Right renal pelvis (tissue), 4 donors: ENCODE results near the gene CTCF. TPM values are rescaled to one million over a fixed set of nuclear protein-coding genes. Genes with fewer than 3 reads are reported as not detected.

ENCODE experiments used
- DNase-seq, 4 donors: peaks; one replicate each; pipeline ENCODE4 v3.0.0-alpha.2; 2013; ENCODE audit warnings: low read depth in 4 of 4, low spot score in 3 of 4, missing footprints in 1 of 4
- polyA plus RNA-seq, 4 donors: library from polyadenylated mRNA; unstranded; fragments of 120-200 nt; gene quantifications; one replicate each; pipeline ENCODE4 v1.2.1, GENCODE V29; 2013; ENCODE audit not compliant: insufficient read length in 4 of 4

The CTCF gene
- polyA plus RNA-seq, 4 donors: 77.8 to 89.6 (median 86.4) TPM

DNA sequence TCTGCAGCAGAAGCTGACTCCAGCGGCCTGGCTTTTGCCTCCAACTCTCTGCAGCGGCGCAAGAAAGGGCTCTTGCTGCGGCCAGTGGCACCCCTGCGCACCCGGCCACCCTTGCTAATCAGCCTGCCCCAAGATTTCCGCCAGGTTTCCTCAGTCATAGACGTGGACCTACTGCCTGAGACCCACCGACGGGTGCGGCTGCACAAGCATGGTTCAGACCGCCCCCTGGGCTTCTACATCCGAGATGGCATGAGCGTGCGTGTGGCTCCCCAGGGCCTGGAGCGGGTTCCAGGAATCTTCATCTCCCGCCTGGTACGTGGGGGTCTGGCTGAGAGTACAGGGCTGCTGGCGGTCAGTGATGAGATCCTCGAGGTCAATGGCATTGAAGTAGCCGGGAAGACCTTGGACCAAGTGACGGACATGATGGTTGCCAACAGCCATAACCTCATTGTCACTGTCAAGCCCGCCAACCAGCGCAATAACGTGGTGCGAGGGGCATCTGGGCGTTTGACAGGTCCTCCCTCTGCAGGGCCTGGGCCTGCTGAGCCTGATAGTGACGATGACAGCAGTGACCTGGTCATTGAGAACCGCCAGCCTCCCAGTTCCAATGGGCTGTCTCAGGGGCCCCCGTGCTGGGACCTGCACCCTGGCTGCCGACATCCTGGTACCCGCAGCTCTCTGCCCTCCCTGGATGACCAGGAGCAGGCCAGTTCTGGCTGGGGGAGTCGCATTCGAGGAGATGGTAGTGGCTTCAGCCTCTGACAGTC, 99.7 kb downstream of the CTCF start:
- no peak for DNase-seq

DNA sequence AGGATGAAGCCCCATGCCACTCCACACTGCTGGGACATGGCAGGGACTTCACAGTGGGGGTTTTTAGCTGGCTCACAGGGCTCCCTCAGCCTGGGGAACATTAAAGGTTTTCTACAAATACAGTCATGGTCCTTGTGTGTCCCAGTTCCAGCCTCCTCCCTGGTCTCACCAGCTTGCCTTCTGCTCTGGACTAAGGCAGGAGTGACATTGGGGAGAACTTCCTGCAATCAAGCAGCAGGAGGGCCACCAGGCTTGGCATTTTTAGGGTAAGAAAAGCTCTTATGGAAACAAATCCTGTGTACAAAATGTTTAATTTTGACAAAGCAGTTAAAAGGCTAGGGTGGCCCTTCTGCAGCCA, 100.3 kb downstream of the CTCF start:
- no peak for DNase-seq

DNA sequence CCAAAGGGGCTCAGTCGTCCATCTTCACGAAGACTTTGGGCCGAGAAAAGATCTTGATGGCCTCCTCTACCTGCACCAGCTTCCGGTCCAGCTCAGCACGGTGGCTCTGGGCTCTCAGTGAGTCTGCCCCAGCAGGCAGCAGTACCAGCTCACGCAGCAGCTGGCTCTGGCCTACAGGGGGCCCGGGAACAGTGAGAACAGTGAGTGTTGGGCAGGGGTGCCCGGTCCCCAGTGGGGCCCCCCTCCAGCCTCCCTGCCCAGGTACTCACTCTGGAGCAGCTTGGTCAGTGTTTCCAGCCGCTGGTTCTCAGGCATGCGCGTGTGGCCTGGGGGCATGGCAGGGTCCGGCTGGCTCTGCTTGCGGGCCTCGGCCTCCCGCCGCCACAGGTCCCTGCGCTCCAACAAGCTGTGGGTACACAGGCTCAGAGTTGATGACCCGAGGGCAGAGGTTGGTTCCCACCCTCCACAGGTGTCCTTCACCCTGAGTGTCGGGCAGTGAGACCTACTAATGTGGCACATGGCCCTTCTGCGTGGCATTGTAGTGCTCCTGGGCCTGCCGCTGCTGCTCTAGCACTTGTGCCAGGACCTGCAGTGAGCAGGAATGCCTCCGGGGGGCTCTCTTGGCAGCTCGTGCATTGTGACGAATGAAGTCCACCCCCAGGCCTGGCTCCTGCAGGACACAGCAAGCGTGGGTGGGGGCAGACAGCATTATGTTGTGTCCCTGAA, 101.0 kb downstream of the CTCF start:
- no peak for DNase-seq

DNA sequence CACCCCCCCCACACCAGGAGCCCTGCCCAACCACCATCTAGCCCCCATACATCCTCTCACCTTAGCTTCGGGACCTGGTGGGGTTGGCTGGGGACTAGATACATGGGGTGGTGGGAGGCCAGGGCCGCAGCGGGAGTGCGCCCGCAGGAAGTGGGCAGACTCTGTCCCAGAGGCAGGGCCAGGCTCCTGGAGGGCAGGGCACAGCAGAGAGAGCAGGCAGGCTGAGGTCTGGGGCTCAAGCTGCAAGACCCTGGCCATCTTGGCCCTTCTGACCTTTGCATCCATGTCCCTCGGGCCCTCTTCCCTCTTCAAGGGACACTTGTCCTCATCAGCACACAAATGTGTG, 101.5 kb downstream of the CTCF start:
- no peak for DNase-seq

DNA sequence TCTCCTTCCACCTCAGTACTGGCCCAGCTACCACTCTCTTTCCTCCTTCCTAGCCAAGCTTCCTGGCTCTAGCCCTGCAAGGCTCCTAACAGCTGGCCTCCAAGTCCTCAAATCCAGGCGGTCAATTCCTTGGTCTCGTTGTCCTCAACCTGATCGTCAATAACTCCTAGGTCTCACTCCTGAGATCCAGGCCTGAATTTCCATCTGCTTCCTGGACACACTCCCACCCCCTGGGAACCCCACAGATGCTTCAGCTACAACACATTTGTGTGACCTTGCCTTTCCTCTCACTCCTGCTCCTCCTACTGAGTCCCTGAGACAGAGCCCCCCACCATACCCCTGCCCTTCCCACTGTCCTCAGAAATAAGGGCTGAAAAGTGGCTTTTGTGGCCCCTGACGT, 101.9 kb downstream of the CTCF start:
- DNase-seq: no peak

DNA sequence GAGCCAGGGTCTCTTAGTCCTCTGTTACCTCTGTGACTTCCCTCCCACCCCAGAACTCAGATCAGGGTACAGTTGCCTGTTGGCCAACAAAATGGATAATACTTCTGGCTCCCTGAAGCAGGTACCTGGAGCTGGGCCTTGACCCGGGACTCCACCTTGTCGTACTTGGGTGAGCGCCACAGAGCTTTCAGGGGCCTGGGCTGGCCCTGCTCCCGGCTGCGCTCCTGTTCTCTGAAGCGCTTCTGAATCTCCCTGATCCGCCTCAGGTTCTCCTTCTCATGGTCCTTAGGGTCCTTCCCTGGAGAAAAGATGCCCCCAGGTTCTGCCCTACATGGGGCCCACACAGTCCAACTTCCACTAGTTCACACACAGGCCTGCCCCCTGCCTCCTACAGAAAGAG, 102.5 kb downstream of the CTCF start:
- no peak for DNase-seq

DNA sequence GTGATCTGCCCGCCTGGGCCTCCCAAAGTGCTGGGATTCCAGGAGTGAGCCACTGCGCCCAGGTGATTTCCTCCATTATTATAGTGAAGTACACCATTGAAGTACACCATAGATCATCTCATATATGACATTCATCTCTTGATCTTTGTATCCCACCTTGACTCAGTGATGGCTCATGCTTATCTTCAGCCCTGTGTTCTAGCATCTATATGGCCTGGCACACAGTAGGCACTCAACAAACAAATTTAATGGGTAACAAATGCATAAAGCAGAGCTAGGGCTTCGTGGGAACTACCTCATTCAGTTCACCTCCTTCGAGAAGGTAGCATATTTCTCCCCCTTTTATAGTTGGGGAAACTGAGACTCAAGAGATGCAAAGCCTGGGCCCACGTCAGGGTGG, 103.3 kb downstream of the CTCF start:
- DNase-seq: no peak

DNA sequence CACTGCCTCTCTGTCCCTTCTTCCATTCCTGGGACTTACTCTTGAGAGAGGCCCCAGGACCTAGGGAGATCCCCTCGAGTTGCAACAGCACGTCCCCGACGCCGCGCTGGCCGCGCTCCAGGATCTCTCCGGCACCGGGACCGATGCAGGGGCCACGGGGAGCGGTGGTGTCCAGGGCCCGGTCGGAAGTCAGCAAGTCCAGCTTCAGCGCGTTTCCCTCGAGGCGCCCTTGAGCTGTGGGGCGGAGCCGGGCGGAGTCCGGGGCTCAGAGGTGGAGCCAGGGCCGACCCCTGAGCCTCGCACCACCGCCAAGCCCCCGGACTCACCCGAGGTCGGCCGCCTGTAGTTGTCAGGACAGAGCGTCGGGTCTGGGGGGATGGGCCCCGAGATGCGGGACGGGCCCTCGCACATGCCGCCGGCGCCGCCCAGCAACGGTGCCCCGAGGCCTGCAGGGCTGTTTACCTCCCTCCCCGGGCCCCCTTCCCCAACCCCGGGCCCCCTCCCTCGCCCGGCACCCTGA, 103.8 kb downstream of the CTCF start:
- DNase-seq: no peak

DNA sequence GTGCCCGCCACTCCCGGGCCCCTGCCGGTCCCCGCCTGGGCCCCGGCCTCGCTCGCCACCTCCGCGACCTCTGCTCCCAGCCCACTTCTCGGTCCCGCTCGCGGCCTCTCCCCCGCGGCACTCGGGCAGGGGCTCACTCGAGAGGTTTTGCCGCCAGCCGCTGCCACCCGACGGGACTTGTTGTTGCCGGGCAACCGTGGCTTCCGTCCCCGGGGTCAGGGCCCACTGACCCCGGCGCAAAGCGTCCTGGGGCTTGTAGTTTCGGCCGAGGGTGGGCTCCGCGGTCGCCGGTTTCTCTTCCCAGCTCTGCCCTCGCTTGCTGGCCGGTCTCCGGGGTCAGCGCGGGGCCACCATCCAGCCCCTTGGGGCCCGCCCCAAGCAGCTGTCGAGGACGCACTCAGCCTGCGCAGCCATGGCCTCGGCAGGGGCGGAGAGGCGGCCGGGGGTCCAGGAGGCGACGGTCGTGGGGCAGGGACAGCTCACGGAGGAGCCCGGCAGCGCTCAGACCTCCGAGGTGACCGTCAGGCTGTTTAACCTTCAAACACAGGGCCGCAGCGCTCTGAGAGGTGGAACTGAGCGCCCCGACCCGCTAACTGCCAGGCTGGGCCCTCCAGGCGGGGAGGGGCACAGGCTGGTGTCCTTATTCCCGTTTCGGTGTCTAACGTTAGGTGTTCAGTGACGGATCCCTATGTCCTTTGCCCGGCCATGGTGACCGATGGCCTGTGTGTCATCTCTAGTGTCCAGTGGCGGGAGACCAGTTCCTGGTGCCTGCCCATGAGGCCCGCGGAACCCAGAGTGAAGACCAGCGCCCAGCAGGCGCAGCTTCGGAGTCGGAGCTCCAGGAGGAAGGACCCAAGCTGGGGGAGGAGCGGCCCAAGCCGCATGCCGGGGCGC, 104.5 kb downstream of the CTCF start, which contains the start of the genes C16orf86 and ENKD1:
Gene C16orf86 (plus strand): TSS at position 256 of the 894 bp plus-strand sequence. CDS start 157 bp downstream, at position 413.
Gene ENKD1 (minus strand): TSS at position 192 of the 894 bp plus-strand sequence. CDS start 308 bp downstream, outside the sequence.
- DNase-seq: peak; percentile 61 to 74 (median 66)

DNA sequence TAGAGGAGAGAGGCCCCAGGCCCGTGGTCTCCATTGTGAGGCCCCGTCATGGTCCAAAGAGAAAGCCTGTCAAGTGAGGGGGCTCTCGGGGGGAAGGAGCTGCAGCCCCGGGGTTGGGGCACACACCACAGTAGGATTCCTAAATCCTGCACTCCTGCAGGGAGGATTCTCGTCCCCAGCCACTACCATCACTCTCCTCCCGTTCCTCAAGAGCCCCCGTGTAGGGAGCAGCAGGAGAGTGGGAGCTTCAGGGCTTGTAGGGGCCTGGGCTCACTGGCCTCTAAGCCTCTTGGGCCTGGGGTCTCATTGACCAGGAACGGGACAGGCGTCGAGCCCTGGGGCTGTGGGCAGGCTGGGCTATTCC, 105.1 kb downstream of the CTCF start:
- no peak for DNase-seq

DNA sequence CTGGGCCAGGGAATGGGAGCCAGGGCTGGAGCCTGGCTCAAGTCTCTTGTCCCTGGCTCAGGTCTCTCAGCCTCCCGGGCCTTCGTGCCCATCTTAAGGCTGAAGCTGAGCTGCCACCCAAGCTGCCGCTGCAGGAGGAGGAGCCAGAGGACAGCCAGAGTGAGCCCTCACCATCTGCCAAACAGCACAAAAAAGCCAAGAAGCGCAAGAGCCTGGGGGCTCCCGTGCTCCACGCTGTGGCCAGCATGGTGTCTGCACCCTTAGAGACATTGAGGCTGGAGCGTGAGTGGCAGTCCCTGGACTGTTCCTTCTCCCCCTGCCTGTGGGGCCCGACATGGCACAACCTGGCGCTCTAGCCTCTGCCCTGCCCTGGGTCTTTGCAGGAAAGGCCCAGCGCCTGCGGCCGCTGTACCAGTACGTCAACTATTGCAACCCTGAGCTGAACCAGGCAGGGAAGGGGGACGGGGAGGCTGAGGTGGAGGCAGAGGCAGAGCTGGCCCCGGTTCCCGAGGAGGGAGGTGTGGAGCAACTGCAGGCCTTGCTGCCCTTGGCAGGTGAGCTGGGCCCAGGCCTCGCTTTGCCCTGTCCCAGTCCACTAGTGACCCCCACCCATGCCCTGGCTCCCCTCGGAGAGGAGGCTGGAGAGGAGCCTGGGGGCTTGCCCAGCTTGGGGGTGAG, 105.6 kb downstream of the CTCF start:
- DNase-seq: peak in 3 of 4 donors; percentile 69 to 80 (median 70)

DNA sequence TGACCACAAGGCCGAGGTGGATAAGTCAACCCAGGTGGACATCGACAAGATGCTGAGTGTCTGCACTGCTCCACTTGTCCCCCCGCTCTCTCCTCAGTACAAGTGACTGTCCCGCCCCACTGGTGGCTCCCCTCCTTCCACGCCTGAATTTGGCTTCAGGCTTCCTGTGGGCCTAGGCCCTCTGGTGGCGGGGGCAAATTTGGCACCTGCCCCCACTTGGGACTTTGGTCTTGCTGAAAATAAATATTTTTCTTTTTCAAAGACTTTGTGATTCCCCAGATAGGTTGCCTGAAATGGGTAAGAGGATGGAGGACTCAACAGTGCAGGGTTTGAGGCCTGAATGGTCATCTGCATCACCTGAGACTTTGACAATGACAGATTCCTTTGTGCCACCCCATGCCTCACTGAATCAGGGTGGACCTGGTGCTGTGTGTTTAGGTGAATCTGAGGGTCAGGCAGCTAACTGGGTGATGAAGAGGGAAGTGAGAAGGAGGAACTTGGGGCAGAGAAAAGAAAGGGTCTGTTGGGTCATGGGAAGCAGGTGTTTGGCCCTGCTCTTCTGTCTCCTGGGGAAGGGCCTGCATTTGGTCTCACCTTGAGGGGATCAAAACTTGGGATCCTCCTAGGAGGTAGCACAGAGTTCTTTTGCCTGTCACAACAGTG, 106.3 kb downstream of the CTCF start:
- no peak for DNase-seq

DNA sequence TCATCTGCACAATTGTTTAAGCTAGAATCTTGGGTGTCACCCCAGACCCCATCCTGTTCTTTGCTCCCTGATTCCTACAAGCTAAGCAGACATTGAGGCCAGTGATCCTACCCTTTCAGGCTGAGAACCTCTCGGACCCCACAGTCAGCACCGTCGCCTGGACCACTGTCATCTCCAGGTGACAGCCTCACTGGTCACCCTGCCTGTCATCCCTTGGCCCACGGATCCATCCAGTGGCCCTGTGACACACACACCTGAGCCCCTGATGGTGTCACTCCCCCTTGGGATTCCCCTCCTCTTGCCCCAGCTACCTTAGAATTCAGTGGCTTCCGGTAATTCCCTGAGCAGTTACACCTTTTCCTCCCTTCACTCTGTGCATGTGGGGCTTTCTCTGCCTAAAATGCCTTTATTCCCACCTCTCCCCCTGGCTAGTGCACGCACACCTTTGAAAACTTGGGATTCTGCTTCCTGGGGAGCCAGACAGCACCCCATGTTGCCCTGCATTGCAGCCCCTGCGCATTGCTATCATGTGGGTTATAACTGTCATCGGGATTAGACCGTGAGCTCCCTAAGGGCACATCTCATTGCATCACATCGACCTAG, 107.3 kb downstream of the CTCF start:
- DNase-seq: no peak

DNA sequence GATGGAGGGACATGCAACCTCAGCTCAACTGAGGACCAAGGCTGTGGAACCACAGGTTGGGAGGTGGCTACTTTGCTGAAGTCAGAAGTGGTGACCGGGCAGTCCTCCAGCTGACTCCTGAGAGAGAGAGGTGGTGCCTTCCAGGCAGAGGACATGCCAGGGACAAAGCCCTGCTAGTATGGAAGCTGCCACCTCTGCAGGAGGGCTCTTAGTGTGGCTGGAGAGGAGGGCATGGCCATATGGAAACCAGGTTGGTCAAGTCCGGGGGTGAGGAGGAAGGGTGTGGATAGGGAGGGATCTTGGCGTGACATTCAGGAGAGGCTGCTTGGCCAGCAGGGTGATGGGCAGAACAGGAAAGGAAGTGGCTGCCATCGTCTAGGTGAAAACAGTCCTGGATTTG, 110.0 kb downstream of the CTCF start:
- no peak for DNase-seq

DNA sequence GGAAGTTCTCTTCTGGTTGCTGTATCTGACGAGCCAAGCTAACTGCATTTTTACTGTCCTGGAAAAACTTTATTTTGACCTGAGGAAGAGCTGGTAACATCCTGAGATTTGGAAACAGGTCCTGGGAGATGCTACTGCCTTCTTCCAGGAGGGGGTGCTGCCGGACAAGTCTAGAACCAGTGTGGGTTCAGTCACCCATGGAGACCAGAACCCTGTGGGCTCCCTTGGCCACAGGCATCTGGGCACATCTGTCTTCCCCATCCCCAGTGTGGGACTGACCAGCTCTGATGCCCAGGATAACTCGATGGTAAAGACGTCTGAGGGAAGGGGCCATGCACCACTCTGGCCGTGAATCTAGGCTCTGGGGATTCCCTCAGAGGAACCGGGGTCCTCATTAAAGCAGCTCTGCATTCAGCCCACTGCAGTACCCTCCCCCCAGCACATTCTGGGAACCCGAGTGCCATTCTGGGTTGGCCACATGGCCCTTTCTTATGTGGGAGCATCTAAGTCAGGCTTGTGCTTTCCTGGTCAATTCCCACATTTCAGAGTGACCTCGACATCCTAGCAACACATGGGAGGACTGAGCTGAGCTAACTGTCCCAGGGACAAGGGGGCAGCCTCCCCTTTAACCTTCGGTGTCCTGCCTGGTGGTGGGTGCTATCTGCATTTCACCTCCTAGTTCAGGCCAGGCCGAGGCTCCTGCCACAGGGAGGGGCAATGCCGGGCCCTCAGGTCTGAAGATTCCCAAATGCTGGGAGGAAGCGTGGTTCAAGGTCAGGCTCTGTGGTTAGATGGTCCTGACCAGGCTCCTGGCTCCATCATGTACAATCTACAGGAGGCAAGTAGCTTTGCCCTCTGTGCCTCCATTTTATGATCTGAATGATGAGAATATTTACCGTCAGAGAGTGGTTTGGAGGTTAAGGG, 110.7 kb downstream of the CTCF start:
- DNase-seq: no peak

DNA sequence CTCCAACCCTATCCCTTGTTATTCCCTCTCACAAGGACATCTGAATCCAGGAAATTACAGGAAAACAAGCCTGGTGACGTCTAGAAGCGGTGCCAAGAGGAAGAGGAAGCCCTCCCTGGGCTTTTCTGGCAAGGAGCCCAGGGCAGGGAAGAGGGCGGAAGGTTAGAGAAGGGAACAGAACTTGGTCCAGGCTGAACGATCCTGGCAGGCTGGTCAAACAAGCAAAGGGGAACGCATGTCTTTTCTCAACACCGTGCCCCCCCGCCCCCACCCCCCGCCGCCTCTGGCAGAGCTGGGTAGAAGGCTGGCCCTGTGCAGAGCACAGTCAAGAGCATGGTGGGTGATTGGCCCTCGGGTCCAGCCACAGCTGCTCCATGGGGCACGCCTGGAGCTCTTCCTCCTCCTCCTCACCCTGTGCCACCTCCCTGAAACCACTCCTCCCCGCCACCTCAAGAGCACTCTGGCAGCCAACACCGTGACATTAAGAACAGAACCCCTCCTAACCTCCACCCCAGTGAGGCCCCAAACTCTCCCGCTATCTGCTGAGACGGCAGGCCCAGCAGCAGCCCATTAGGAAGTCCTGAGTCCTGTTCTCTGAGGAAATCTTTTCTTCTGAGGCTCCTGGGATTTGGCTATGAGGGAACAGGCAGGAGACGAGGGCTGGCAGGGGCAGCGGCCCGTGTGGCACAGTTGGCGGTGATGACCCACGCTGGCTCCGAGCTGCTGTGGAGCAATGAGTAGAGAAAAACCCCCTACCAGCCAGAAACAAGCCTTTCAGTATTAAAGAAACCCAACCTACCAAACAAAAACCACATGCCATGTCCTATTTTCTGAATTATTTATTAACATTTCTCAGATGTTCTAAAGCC, 111.6 kb downstream of the CTCF start:
- DNase-seq: no peak

DNA sequence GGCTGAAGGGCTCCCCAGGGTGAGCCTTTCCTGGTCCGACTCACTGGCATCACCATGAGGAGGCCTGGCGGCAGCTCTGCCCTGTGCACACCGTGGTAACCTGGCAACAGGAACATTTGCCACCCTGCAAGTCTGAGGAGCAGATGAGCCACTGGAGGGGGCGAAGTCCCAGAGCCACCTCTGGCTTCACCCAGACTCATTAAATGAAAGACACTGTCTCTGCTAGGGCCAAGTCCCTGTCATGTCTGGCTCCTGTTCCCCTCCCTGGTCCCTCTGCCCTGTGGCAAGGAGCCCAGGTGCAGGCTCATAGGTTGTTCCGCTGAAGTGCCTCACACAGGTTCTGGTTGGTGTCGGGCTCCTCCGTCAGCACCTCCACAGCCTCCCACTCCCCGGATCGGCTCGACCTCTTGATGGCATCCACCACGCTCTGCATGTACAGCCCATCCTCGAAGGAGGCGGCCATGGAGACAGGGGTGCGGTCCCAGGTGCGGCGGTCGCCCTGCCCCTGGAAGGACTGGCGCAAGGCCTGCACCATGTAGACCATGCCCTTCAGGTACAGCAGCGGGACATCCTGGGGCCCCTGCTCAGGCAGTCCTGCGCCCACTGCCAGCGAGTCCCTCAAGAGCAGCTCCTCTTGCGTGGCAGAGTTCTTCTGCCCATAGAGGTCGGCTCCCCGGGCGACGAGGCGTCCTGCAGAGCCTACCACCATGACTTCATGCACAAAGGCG, 112.7 kb downstream of the CTCF start:
- no peak for DNase-seq
